Urinary bladder (tissue), 4 donors: ENCODE measurements around the gene SCARF1. TPM values are rescaled to one million over a fixed set of nuclear protein-coding genes. Genes with fewer than 3 reads are reported as not detected.

Source experiments
- DNase-seq: peaks from one replicate; pipeline ENCODE4 v3.0.0-alpha.2; 2015; ENCODE audit errors: extremely low spot score
- H3K27ac ChIP-seq: one replicate; pipeline ENCODE4 v1.5.1; 2013; ENCODE audit warnings: low read depth, mild to moderate bottlenecking, moderate library complexity
- H3K36me3 ChIP-seq: one replicate; pipeline ENCODE4 v1.6.1; 2013; ENCODE audit warnings: mild to moderate bottlenecking, moderate library complexity; ENCODE audit not compliant: insufficient read depth
- H3K4me1 ChIP-seq: one replicate; pipeline ENCODE4 v1.6.1; 2013; ENCODE audit warnings: mild to moderate bottlenecking, moderate library complexity; ENCODE audit not compliant: insufficient read depth
- H3K4me3 ChIP-seq: one replicate; pipeline ENCODE4 v1.5.1; 2013; ENCODE audit warnings: low read depth, low read length
- WGBS: extraction: QIAGEN DNeasy Blood & Tissue Kit; methylation state at CpG from one replicate; pipeline ENCODE4 v1.1.7; 2013; 5-methylcytosine and 5-hydroxymethylcytosine counted together
- polyA plus RNA-seq: library from polyadenylated mRNA; stranded (reverse); fragments of 200-250 nt; gene quantifications from one replicate; pipeline ENCODE4 v1.2.3, GENCODE V29; 2013
- total RNA-seq: library from RNA; depleted of rRNA; stranded (reverse); fragments of >200 nt; gene quantifications from one replicate; pipeline ENCODE4 v1.2.3, GENCODE V29; 2014
- donor health status: healthy with polysubstance abuse.
- donor health status: healthy.

The SCARF1 gene
- total and polyA plus RNA-seq, 2 donors, result 9.3 to 10.7 TPM

- peak overlapping the region; percentile 48 for H3K4me3 ChIP-seq
- H3K4me1 ChIP-seq, result no peaks in the 10 kb centered on the region
- H3K36me3 ChIP-seq, result no peaks in the 10 kb centered on the region
- under 1% methylated on average over 77 of the region's 77 CpGs for WGBS
- H3K27ac ChIP-seq, result peak overlapping the region; percentile 85
- DNase-seq, result peak; percentile 86
Measured at GRCh38 chr17:1628856-1629503, 16.6 kb downstream of the SCARF1 start.

GRCh38 chr17:1627982-1628855 lies 17.3 kb downstream of the SCARF1 start, which contains the start of gene SLC43A2:
TSS of gene SLC43A2 (minus strand) at chr17:1628834. CDS start at chr17:1627874, 960 bp downstream.
- Histone ChIP-seq H3K27ac (peak within 1 kb of the TSS; percentile 85), H3K36me3 (no peaks in the 10 kb centered on the region), H3K4me3 (peak within 1 kb of the TSS; percentile 48), H3K4me1 (no peaks in the 10 kb centered on the region)
- no peak for DNase-seq
- under 1% methylated on average over 95 of the region's 95 CpGs for WGBS

- no peak overlapping the region for H3K27ac ChIP-seq
Measured at GRCh38 chr17:1627182-1627981, 18.1 kb downstream of the SCARF1 start.

GRCh38 chr17:1626333-1626732 lies 19.2 kb downstream of the SCARF1 start:
- H3K4me3 ChIP-seq, result no peak overlapping the region
- 61% methylated on average over 3 of the region's 3 CpGs for WGBS

More at GRCh38 chr17:1627182-1627981, 18.1 kb downstream of the SCARF1 start:
- no peaks in the 10 kb centered on the region for H3K4me1 ChIP-seq
- no peak for DNase-seq
- WGBS, result 23% methylated on average over 39 of the region's 39 CpGs
- no peaks in the 10 kb centered on the region for H3K36me3 ChIP-seq
- peak overlapping the region; percentile 48 for H3K4me3 ChIP-seq

GRCh38 chr17:1625581-1625980 lies 20.0 kb downstream of the SCARF1 start:
- H3K27ac ChIP-seq, result no peak overlapping the region
- no peak overlapping the region for H3K4me3 ChIP-seq
- WGBS, result 91% methylated on average over 6 of the region's 6 CpGs
- H3K4me1 ChIP-seq, result no peaks in the 10 kb centered on the region
- no peak for DNase-seq
- no peaks in the 10 kb centered on the region for H3K36me3 ChIP-seq

More at GRCh38 chr17:1626333-1626732, 19.2 kb downstream of the SCARF1 start:
- no peaks in the 10 kb centered on the region for H3K4me1 ChIP-seq
- no peak overlapping the region for H3K27ac ChIP-seq
- no peaks in the 10 kb centered on the region for H3K36me3 ChIP-seq
- DNase-seq, result no peak

GRCh38 chr17:1625053-1625452 lies 20.5 kb downstream of the SCARF1 start:
- no peak for DNase-seq
- Histone ChIP-seq H3K4me3 (no peak overlapping the region), H3K36me3 (no peaks in the 10 kb centered on the region), H3K4me1 (no peaks in the 10 kb centered on the region), H3K27ac (no peak overlapping the region)
- 89% methylated on average over 14 of the region's 14 CpGs for WGBS

GRCh38 chr17:1624650-1625049 lies 20.9 kb downstream of the SCARF1 start:
- no peak overlapping the region for H3K4me3 ChIP-seq
- H3K4me1 ChIP-seq, result no peaks in the 10 kb centered on the region
- H3K36me3 ChIP-seq, result no peaks in the 10 kb centered on the region
- 88% methylated on average over 12 of the region's 12 CpGs for WGBS
- no peak overlapping the region for H3K27ac ChIP-seq
- DNase-seq, result no peak

GRCh38 chr17:1623057-1623630 lies 22.4 kb downstream of the SCARF1 start:
- no peaks in the 10 kb centered on the region for H3K4me1 ChIP-seq
- no peaks in the 10 kb centered on the region for H3K36me3 ChIP-seq
- DNase-seq, result no peak
- no peak overlapping the region for H3K27ac ChIP-seq
- WGBS, result 94% methylated on average over 14 of the region's 14 CpGs
- H3K4me3 ChIP-seq, result no peak overlapping the region

GRCh38 chr17:1621273-1621954 lies 24.1 kb downstream of the SCARF1 start:
- 71% methylated on average over 22 of the region's 22 CpGs for WGBS
- Histone ChIP-seq H3K4me1 (no peaks in the 10 kb centered on the region), H3K4me3 (no peak overlapping the region), H3K27ac (no peak overlapping the region), H3K36me3 (peaks cover 3% of the 10 kb centered on the region)
- DNase-seq, result no peak

- H3K4me3 ChIP-seq, result no peak overlapping the region
- no peaks in the 10 kb centered on the region for H3K4me1 ChIP-seq
- H3K36me3 ChIP-seq, result peaks cover 3% of the 10 kb centered on the region
- H3K27ac ChIP-seq, result no peak overlapping the region
- WGBS, result 83% methylated on average over 13 of the region's 13 CpGs
- no peak for DNase-seq
Measured at GRCh38 chr17:1620486-1620885, 25.0 kb downstream of the SCARF1 start.

GRCh38 chr17:1617620-1618174 lies 27.8 kb downstream of the SCARF1 start:
- WGBS, result 63% methylated on average over 20 of the region's 20 CpGs
- Histone ChIP-seq H3K4me1 (no peaks in the 10 kb centered on the region), H3K4me3 (no peak overlapping the region), H3K36me3 (peaks cover 3% of the 10 kb centered on the region), H3K27ac (no peak overlapping the region)
- DNase-seq, result no peak

- Histone ChIP-seq H3K4me3 (no peak overlapping the region), H3K36me3 (peaks cover 3% of the 10 kb centered on the region), H3K4me1 (no peaks in the 10 kb centered on the region), H3K27ac (no peak overlapping the region)
- DNase-seq, result no peak
- WGBS, result 81% methylated on average over 13 of the region's 13 CpGs
Measured at GRCh38 chr17:1616101-1616500, 29.4 kb downstream of the SCARF1 start.
